GM19035 (cell line): ENCODE results near the gene SAMD8.
"Not testable (repeated sequence)": the region's sequence is repeated elsewhere in the genome, so short reads cannot be mapped to it uniquely, and the experiment has no call there.

Experiments used
- ATAC-seq: cut with Tn5 transposase; IDR thresholded peaks from one replicate; pipeline ENCODE4 v1.9.1; 2021; ENCODE audit not compliant: unreplicated experiment

The SAMD8 gene

GRCh38 chr10:75137533-75138438, 26.3 kb downstream of the SAMD8 start:
- no peak for ATAC-seq

GRCh38 chr10:75140246-75140645, 28.8 kb downstream of the SAMD8 start:
- no peak for ATAC-seq

GRCh38 chr10:75143353-75143752, 31.9 kb downstream of the SAMD8 start:
- no peak for ATAC-seq

GRCh38 chr10:75145590-75145989, 34.1 kb downstream of the SAMD8 start:
- no peak for ATAC-seq

- no peak for ATAC-seq
Observed at GRCh38 chr10:75146780-75147179, 35.3 kb downstream of the SAMD8 start.

- ATAC-seq: no peak
Observed at GRCh38 chr10:75150656-75151055, 39.2 kb downstream of the SAMD8 start.

- no peak for ATAC-seq
Observed at GRCh38 chr10:75159519-75159918, 48.1 kb downstream of the SAMD8 start.

- peak; percentile 79 for ATAC-seq
Observed at GRCh38 chr10:75165684-75166622, 54.5 kb downstream of the SAMD8 start.

GRCh38 chr10:75166623-75166972, 55.1 kb downstream of the SAMD8 start:
- no peak for ATAC-seq

GRCh38 chr10:75168275-75168674, 56.8 kb downstream of the SAMD8 start:
- ATAC-seq: no peak

GRCh38 chr10:75170215-75170614, 58.8 kb downstream of the SAMD8 start:
- ATAC-seq: no peak

GRCh38 chr10:75175046-75175445, 63.6 kb downstream of the SAMD8 start:
- ATAC-seq: no peak

- no peak for ATAC-seq
Observed at GRCh38 chr10:75176046-75176445, 64.6 kb downstream of the SAMD8 start.

GRCh38 chr10:75176736-75177135, 65.3 kb downstream of the SAMD8 start:
- no peak for ATAC-seq

GRCh38 chr10:75179657-75180177, 68.3 kb downstream of the SAMD8 start:
- ATAC-seq: no peak

- ATAC-seq: no peak
Observed at GRCh38 chr10:75180592-75180991, 69.1 kb downstream of the SAMD8 start.

GRCh38 chr10:75181073-75181472, 69.6 kb downstream of the SAMD8 start:
- ATAC-seq: no peak

GRCh38 chr10:75186310-75186709, 74.9 kb downstream of the SAMD8 start:
- no peak for ATAC-seq

GRCh38 chr10:75187961-75188426, 76.5 kb downstream of the SAMD8 start:
- ATAC-seq: no peak

GRCh38 chr10:75188522-75188921, 77.1 kb downstream of the SAMD8 start:
- ATAC-seq: not testable (repeated sequence)
